A204.1 (cell line): ENCODE results near the gene ARID4B.
"Not testable (repeated sequence)": the region's sequence is repeated elsewhere in the genome, so short reads cannot be mapped to it uniquely, and the experiment has no call there.

Source experiments
- FAIRE-seq: peaks from 2 replicates; lab custom pipeline; 2012; peaks lifted over from hg19 to GRCh38; lab: Jason Lieb, UNC

The ARID4B gene

DNA sequence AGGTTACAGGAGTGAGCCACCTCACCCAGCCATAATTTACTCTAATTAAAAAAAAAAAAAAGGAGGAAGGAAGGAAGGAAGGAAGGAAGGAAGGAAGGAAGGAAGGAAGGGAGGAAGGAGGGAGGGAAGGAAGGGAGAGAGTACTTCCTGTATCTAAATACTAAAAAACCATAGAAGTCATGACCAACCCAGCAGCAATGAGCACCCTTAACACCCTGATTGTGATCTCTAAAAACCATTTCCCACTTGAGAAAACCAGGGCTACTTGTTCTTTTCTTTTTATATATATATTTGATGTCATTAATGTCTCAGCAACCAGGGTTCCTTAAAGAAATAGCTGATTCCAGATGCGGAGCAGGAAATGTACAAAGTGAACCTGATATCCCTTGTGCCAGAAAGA lies 31.2 kb downstream of the ARID4B start:
- no peak for FAIRE-seq

GRCh38 chr1:235295902-235296350 lies 32.1 kb downstream of the ARID4B start:
- no peak for FAIRE-seq

GRCh38 chr1:235293322-235293942 lies 34.5 kb downstream of the ARID4B start:
- no peak for FAIRE-seq

DNA sequence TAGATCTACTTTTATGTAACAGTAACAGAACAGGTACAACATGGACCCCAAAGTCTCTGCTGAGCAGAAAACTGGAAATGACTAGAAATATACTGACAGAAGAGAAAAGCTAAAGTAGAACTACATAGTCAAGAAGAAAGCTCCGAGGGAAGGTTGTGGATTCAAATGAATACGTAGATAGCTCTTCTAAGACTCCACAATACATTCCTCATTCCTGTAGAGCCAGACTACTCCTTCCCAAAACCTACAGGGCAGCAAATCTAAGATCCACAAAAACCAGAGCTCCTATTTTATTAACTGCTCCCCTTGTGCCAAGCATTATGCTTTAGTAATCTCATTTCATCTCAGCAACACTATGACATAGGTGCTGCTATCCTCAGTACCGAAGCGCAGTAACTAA lies 35.2 kb downstream of the ARID4B start:
- no peak for FAIRE-seq

DNA sequence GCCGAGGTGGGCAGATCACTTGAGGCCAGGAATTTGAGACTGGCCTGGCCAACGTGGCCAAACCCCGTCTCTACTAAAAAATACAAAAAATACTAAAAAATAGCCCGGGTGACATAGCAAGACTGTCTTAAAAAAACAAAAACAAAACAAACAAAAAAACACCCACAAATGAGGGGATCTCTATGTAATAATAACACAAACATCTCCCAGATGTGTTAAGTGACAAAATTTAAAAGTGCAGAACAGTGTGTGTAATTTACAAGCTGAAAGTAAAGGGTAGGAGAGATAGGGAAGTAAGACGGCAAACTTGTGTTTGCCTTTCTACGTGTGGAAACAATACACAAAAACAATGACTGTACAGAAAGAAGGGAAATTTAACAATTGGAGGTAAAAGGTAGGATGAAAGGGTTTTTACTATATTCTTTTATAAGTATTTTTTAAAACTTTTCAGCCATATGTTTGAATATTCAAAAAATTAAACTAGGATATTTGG lies 36.3 kb downstream of the ARID4B start:
- FAIRE-seq: no peak

DNA sequence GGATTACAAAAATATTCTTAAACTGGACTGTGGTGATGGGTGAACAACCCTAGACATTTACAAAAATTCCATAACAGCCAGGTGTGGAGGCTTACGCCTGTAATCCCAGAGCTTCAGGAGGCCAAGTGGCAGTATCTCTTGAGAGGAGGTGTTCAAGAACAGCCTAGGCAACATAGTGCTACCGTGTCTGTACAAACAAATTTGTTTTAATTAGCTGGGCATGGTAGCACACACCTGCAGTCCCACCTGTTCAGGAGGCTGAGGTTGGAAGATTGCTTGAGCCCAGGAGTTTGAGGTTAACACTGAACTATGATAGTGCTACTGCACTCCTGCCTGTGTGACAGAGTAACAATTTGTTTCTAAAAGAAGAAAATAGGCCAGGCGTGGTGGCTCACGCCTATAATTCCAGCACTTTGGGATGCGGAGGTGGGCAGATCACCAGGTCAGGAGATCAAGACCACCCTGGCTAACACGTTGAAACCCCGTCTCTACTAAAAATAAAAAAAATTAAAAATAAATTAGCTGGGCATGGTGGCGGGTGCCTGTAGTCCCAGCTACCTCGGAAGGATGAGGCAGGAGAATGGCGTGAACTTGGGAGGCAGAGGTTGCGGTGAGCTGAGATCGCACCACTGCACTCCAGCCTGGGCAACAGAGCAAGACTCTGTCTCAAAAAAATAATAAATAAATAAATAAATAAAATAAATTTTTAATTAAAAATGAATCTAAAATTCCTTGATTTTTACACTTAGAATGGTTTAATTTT lies 37.1 kb downstream of the ARID4B start:
- FAIRE-seq: no peak

DNA sequence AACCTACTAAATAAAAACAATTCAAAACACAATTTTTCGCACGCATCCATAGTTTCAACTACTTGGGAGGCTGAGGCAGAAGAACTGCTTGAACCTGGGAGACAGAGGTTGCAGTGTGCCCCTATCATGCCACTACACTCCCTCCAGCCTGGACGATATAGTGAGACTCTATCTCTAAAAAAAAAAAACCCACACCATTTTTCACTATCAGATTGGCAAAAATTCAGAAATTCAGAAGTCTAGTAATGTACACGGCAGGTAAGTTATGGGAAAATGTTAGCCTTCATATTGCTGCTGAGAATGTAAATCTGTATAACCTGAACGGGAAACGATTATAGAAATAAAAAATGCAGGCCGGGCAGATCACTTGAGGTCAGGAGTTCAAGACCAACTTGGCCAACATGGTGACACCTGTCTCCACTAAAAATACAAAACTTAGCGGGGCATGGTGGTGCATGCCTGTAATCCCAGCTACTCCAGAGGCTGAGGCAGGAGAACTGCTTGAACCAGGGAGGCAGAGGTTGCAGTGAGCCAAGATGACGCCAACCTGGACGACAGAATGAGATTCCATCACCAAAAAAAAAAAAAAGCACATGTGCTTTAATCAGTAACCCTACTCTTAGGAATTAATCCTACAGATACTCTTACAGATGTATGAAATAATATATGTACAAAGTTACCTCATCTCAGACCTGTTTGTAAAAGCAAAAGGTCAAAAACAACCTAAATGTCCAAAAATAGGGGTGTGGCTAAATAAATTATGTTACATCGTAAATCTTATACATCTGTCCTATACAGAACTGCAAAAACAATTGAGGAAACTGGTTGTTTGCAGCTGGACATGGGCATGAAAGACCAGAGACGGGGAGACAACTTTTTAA lies 37.9 kb downstream of the ARID4B start:
- FAIRE-seq: no peak

DNA sequence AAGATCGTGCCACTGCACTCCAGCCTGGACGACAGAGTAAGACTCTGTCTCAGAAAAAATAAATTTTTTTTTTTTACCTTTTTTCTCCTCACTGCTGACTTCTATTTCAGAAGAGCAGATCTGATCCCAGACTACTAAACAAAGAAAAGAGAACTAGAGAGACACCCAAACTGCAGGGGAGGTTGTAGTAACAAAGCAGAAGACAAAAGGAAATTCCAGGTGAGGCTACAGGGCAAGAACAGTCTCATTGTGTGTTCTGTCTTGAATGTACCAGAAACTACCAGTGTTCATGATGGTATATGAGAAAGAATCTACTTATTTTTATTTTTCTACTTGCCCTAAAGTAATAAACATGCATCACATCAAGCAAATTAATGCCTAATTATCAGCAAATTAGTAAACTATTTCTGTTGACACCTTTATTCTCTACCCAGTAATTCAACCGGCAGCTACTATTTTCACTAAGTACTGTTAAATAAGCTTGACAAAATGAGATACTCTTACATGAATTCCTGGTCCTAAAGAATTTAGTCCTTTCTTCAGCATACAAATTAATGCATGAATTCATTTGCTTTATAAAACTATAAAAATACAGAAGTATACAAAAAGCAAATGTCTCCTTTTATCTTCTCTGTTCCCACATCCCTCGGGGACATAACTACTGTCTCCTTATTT lies 40.6 kb downstream of the ARID4B start:
- no peak for FAIRE-seq

GRCh38 chr1:235286667-235287066 lies 41.3 kb downstream of the ARID4B start:
- FAIRE-seq: no peak

DNA sequence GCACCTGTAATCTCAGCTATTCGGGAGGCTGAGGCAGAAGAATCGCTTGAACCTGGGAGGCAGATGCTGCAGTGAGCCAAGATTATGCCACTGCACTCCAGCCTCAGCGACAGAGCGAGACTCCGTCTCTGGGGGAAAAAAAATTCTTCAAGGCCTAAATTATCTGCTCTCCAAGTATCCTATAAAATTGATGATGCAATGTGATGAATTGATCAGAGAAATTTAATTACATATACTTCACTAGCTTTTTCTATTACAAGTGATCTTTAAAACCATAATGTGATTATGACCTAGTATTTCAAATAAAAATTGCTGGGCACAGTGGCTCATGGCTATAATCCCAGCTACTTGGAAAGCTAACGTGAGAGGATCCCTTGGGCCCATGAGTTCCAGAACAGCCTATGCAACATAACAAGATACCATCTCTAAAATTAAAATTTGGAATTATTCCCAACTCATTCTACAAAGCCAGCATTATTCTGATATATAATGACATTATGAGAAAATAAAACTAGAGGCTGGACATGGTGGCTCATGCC lies 43.7 kb downstream of the ARID4B start:
- no peak for FAIRE-seq

GRCh38 chr1:235283636-235284035 lies 44.3 kb downstream of the ARID4B start:
- FAIRE-seq: not testable (repeated sequence)

DNA sequence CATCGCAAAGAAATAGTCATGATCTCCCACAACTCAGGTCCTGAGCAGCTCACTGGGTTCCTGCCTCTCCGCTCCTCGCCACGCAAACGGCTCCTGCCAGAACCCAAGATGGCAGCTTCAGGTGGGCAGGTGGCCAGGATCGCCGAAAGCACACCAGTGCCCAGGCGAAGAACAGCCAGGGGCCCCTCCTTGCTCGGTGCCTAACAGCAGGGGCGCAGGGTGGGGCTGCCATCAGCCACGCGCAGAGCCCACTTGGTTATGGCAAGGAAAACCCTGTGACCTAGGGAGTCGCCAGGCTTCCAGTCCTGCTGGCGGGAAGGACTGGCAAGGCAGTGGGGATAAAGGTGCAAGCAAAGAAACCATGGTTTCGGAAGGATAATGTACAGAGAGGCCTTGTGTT lies 47.5 kb downstream of the ARID4B start:
- FAIRE-seq: no peak

DNA sequence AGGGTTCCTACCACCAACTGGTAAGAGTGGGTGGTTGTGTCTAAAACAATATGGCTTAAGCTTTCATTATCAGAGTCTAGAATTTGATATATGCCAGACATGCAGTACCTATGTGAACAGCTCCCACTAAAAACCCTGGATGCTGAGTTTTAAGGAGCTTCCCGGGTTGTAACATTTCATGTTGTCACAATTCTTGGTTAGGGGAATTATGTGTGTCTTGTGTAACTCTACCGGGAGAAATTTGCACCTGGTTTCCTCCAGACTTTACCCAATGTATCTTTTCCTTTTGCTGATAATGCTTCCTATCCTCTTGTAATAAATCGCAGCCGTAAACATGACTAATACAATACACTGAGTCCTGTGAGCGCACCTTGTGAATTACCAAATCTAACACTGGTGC lies 48.3 kb downstream of the ARID4B start:
- no peak for FAIRE-seq

- FAIRE-seq: no peak
Measured at GRCh38 chr1:235278915-235279292, 49.1 kb downstream of the ARID4B start.

DNA sequence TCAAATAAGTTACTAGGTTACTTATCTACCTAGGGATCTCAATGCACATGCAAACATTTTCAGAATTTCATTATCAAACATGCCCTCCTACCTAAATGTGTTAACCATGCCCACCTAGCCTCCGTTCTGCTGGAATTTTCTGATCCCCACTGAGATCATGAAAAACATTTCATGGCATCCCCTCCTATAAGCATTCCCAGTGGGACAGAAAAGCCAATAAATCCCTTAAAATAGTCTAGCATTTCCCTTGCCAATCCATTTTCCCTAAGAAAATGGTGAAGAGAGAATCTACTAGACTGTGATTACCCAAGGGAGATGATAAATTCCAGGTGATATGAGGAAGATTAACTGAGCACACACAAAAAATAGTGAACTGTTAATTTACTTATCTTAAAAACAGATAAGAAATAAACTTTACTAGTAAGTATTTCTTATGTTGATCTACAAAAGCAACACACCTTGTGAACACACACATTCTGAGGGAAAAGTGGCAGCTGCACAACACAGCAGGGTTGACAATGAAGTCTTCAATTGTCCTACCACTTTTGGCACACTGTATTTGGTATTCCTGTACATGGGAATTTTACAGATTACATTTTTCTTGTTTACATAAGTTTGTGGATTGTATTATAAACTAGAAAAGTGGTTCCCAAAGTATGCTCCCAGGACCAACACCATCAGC lies 49.6 kb downstream of the ARID4B start:
- no peak for FAIRE-seq

DNA sequence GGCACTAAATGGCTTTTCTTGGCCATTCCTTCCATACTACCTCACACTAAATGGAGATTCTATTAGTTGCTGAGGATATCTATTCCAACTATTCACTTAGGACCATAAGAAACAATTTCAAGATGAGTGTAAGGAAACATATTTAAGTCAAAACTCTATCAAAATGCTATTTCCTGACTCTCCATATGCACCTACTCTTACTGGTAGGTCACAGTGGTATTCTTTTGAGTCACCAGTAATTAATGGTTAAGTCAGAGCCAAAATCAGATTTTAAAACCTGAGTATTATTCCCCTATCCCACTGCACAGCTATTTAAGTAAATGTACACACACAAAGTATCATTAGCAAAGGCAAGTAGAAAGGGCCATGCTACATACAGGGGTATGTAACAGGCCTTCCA lies 50.3 kb downstream of the ARID4B start:
- FAIRE-seq: no peak

GRCh38 chr1:235275836-235276235 lies 52.1 kb downstream of the ARID4B start:
- no peak for FAIRE-seq

DNA sequence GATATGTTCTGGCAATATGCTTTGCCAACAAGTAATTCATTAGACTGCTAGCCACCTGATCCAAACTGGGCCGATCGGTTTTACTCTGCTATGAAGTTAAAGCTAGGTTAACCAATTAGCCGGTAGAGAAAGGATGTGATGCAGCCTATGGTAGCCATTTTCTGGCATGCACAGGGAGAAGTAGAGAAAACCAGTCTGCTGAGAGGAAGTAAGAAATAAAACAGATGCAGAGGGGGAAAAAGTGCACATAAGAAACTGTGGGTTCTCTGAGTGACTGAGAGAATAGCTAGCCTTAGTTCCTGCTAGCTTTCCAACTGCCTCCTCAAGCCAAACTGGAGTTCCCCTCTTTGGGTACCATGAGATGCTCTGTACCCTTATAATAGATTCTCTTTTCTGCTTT lies 52.8 kb downstream of the ARID4B start:
- no peak for FAIRE-seq

DNA sequence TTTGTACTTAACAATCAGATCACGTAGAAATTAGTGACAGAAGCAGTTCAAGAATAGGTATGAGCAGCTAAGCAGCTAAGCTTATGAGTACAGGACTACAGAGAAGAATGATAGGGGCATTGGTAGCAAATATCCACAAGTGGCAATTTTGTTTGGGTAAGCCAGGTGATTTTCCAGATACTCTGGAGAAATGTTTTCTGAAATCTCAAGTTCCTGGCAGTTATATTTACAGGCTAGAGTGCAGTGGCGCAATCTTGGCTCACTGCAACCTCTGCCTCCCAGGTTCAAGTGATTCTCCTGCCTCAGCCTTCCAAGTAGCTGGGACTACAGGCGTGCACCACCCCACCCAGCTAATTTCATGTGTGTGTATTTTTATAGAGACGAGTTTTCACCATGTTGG lies 55.1 kb downstream of the ARID4B start:
- no peak for FAIRE-seq

GRCh38 chr1:235270625-235271024 lies 57.4 kb downstream of the ARID4B start:
- FAIRE-seq: peak; percentile 77

GRCh38 chr1:235269990-235270389 lies 58.0 kb downstream of the ARID4B start:
- not testable (repeated sequence) for FAIRE-seq
